Transverse colon (tissue), 4 donors: ENCODE results near the gene SLC6A13. TPM values are rescaled to one million over a fixed set of nuclear protein-coding genes. Genes with fewer than 3 reads are reported as not detected.

Experiments used
- DNase-seq: peaks from one replicate; pipeline ENCODE4 v3.0.0-alpha.2; 2019
- H3K27ac ChIP-seq, 4 donors: fragments of 200-600 bp; sonication (generic); 2 replicates each; pipeline ENCODE4 v1.5.1; 2016 to 2018; ENCODE audit warnings: inconsistent platforms in 4 of 4
- H3K27me3 ChIP-seq: fragments of 200-600 bp; sonication (generic); 2 replicates; pipeline ENCODE4 v1.5.1; 2017; ENCODE audit warnings: inconsistent platforms
- H3K36me3 ChIP-seq, 4 donors: fragments of 200-600 bp; sonication (generic); 2 replicates each; pipeline ENCODE4 v1.5.1; 2017 to 2019; ENCODE audit warnings: inconsistent platforms in 4 of 4
- H3K4me1 ChIP-seq, 4 donors: fragments of 200-600 bp; sonication (generic); 2 replicates each; pipeline ENCODE4 v1.5.1; 2017 to 2020; ENCODE audit warnings: inconsistent platforms in 4 of 4
- H3K4me3 ChIP-seq, 4 donors: fragments of 200-600 bp; sonication (generic); 1 replicate in 1 of 4; 2 replicates in 3 of 4; pipeline versions ENCODE4 v1.5.1 to v1.6.1; 2017 to 2019; ENCODE audit warnings: inconsistent platforms in 4 of 4
- H3K9me3 ChIP-seq, 2 donors: fragments of 200-600 bp; sonication (generic); 2 replicates each; pipeline ENCODE4 v1.5.1; 2017 to 2019; ENCODE audit warnings: inconsistent platforms in 2 of 2
- EP300 ChIP-seq: sonication (generic); formaldehyde crosslinking; IDR thresholded peaks from one replicate; pipeline ENCODE4 v1.6.1; 2017; ENCODE audit warnings: antibody characterized with exemption, low read depth
- POLR2A ChIP-seq: fragments of 450-650 bp; IDR thresholded peaks from one replicate; pipeline ENCODE4 v1.6.1; 2016; ENCODE audit warnings: antibody characterized with exemption, mild to moderate bottlenecking, moderate library complexity
- POLR2AphosphoS5 ChIP-seq, 3 donors: sonication (generic); formaldehyde crosslinking; IDR thresholded peaks; one replicate each; pipeline ENCODE4 v1.6.1; 2016; ENCODE audit warnings: antibody characterized with exemption in 3 of 3
- WGBS, 2 donors: methylation state at CpG; one replicate each; pipeline ENCODE4 v1.1.5; 2018; ENCODE audit warnings: low coverage in 1 of 2; 5-methylcytosine and 5-hydroxymethylcytosine counted together
- in situ Hi-C, 4 donors: fragments of 200-750 bp; cut with MboI; loops; one replicate each; pipeline versions ENCODE4 v1.15.0 to v1.15.1; 2017; ENCODE audit warnings: low sequenced_read_pairs in 3 of 4, low pct_ligation_motif_present in 1 of 4, low pct_unique_long_range_greater_than_20kb in 1 of 4
- intact Hi-C: fragments of 100-400 bp; cut with DNase I; formaldehyde crosslinking; loops from one replicate; pipeline ENCODE4 v1.15.1; 2023; ENCODE audit warnings: low total_unique reads
- total RNA-seq, 4 donors: library from RNA; depleted of rRNA; stranded (reverse); fragments of >200 nt; gene quantifications; one replicate each; pipeline ENCODE4 v1.1.0, GENCODE V29; 2016
- TF ChIP-seq, protein P1 (sequence below), 5 experiments: fragments of 200-600 bp in 3 of 5; fragments of 450-650 bp in 2 of 5; sonication (generic) in 3 of 5; IDR thresholded peaks; 1 replicate in 2 of 5; 2 replicates in 3 of 5; pipeline ENCODE4 v1.5.1; 2016 to 2017; ENCODE audit warnings: antibody characterized with exemption in 5 of 5, inconsistent platforms in 3 of 5, mild to moderate bottlenecking in 2 of 5, moderate library complexity in 1 of 5

SLC6A13 gene
- total RNA-seq, 4 donors from 2014 or later = not detected

GRCh38 chr12:226401-226800 lies 36.2 kb downstream of the SLC6A13 start:
- H3K27ac ChIP-seq = no peak overlapping the region
- peaks cover 15% of the 10 kb centered on the region for H3K27me3 ChIP-seq
- TF ChIP-seq, protein P1, sequence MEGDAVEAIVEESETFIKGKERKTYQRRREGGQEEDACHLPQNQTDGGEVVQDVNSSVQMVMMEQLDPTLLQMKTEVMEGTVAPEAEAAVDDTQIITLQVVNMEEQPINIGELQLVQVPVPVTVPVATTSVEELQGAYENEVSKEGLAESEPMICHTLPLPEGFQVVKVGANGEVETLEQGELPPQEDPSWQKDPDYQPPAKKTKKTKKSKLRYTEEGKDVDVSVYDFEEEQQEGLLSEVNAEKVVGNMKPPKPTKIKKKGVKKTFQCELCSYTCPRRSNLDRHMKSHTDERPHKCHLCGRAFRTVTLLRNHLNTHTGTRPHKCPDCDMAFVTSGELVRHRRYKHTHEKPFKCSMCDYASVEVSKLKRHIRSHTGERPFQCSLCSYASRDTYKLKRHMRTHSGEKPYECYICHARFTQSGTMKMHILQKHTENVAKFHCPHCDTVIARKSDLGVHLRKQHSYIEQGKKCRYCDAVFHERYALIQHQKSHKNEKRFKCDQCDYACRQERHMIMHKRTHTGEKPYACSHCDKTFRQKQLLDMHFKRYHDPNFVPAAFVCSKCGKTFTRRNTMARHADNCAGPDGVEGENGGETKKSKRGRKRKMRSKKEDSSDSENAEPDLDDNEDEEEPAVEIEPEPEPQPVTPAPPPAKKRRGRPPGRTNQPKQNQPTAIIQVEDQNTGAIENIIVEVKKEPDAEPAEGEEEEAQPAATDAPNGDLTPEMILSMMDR (IDR thresholded peaks at IDR 0.05) = no peak
- TF ChIP-seq POLR2A (no peak), POLR2AphosphoS5 (IDR thresholded peaks at IDR 0.05) (no peak), EP300 (no peak)
- no peak for DNase-seq
- intact Hi-C loops (no loop called here), in situ Hi-C loops (no loop called here)
- no peaks in the 10 kb centered on the region for H3K9me3 ChIP-seq
- no peaks in the 10 kb centered on the region for H3K36me3 ChIP-seq
- H3K4me3 ChIP-seq = no peak overlapping the region
- no peaks in the 10 kb centered on the region for H3K4me1 ChIP-seq
- WGBS, 2 donors = 81 to 84% methylated on average over 6 to 14 of the region's 14 CpGs

GRCh38 chr12:225012-225411 lies 37.6 kb downstream of the SLC6A13 start:
- WGBS, 2 donors = 85 to 87% methylated on average over 10 to 18 of the region's 18 CpGs

DNA sequence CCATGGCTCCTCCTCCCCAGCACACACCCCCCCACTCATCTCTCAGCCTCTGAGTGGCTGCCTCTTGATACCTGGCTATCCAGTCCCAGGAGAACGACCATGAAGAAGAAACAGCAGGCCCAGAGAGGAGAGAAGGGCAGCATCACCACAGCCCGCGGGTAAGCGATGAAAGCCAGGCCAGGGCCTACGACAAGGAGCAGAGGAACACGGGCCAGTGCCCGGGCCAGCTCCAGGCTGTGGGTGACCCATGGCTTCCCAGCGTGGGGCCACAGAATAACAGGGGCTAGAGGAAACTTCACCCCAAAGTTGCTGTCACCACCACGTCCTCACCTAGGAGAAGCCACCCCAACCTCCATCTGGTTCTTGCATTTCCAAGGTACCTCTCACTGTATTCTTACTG lies 38.3 kb downstream of the SLC6A13 start:
- H3K4me1 ChIP-seq = no peaks in the 10 kb centered on the region
- no peak overlapping the region for H3K27ac ChIP-seq
- DNase-seq = no peak
- in situ Hi-C loops = no loop called here
- no peaks in the 10 kb centered on the region for H3K36me3 ChIP-seq
- TF ChIP-seq, protein P1 (IDR thresholded peaks at IDR 0.05) = no peak
- no peak for TF ChIP-seq POLR2A
- no peak for TF ChIP-seq EP300
- no peak for TF ChIP-seq POLR2AphosphoS5 (IDR thresholded peaks at IDR 0.05)
- 87 to 100% methylated on average over 2 to 9 of the region's 9 CpGs for WGBS, 2 donors
- H3K27me3 ChIP-seq = peaks cover 5% of the 10 kb centered on the region
- H3K9me3 ChIP-seq = no peaks in the 10 kb centered on the region
- no peak overlapping the region for H3K4me3 ChIP-seq
- intact Hi-C loops = no loop called here

More at GRCh38 chr12:225012-225411, 37.6 kb downstream of the SLC6A13 start:
- Histone ChIP-seq H3K4me1 (no peaks in the 10 kb centered on the region), H3K4me3 (no peak overlapping the region), H3K27ac (no peak overlapping the region), H3K9me3 (no peaks in the 10 kb centered on the region), H3K27me3 (peaks cover 12% of the 10 kb centered on the region), H3K36me3 (no peaks in the 10 kb centered on the region)
- intact Hi-C loops = no loop called here
- TF ChIP-seq EP300 (no peak), POLR2A (no peak), POLR2AphosphoS5 (IDR thresholded peaks at IDR 0.05) (no peak)
- TF ChIP-seq, protein P1 (IDR thresholded peaks at IDR 0.05) = no peak
- in situ Hi-C loops = no loop called here
- no peak for DNase-seq

DNA sequence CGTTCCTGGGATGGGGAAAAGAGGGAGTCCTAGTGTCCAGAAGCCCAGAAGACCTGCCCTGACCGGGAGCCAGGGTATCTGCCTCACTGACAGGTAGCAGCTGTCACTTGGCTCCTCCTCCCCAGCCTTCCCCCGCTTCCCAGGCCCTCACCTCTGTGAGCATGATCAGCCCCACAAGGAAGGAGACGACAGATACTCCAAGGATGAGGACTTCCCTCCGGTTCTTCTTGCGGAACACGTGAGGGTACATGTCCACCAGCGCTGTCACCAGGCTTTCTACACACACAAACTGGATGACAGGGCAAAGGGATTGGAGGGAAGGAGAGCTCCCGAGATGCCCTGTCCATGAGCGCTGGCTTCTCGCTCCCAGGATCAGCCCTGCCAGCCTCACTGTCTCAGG lies 38.8 kb downstream of the SLC6A13 start:
- no peaks in the 10 kb centered on the region for H3K4me1 ChIP-seq
- no peak for DNase-seq
- TF ChIP-seq EP300 (no peak), POLR2AphosphoS5 (IDR thresholded peaks at IDR 0.05) (no peak), POLR2A (no peak)
- TF ChIP-seq, protein P1 (IDR thresholded peaks at IDR 0.05) = no peak
- in situ Hi-C loops = no loop called here
- 72 to 100% methylated on average over 1 to 8 of the region's 11 CpGs for WGBS, 2 donors
- H3K9me3 ChIP-seq = no peaks in the 10 kb centered on the region
- H3K27ac ChIP-seq = no peak overlapping the region
- H3K36me3 ChIP-seq = no peaks in the 10 kb centered on the region
- peaks cover 4% of the 10 kb centered on the region for H3K27me3 ChIP-seq
- intact Hi-C loops = no loop called here
- H3K4me3 ChIP-seq = no peak overlapping the region
